ENCODE data around the gene MECP2.

GRCh38 chrX:154000051-154000450, 97.5 kb downstream of the MECP2 start:
- no peak for TF ChIP-seq CTCF (IDR thresholded peaks at IDR 0.05)
- TF ChIP-seq EZH2 (IDR thresholded peaks at IDR 0.05) = no peak
- TF ChIP-seq EZH2phosphoT487 (IDR thresholded peaks at IDR 0.05) = no peak

Measured in neural progenitor cell (in vitro differentiated cells).